HuH-7.5 (cell line): ENCODE data around the gene ZNF326.

Source experiments
- DNase-seq: peaks from one replicate; pipeline ENCODE4 v3.0.0; 2011; ENCODE audit warnings: low spot score

The ZNF326 gene

GRCh38 chr1:90083995-90084394 is 89.1 kb downstream of the ZNF326 start:
- no peak for DNase-seq
